ENCODE measurements around the gene C15orf61. TPM values are rescaled to one million over a fixed set of nuclear protein-coding genes. Genes with fewer than 3 reads are reported as not detected.

Gene C15orf61
- total and polyA plus RNA-seq, 2 of the 13 experiments (the other 11 are each of a cell fraction or from before 2014, with no cell fraction given) = 2.1 to 6.6 TPM

GRCh38 chr15:67575039-67575502 lies 54.1 kb downstream of the C15orf61 start:
- no peak overlapping the region for H3K4me3 ChIP-seq (replicated peaks in 1 of 3; ENCODE audit: insufficient read depth in 1 of 3, low read depth in 2 of 3, low read length in 3 of 3)
- ATAC-seq (no peak), DNase-seq (ENCODE audit: low spot score) (no peak), FAIRE-seq (no peak)
- no peaks in the 10 kb centered on the region for H3K79me2 ChIP-seq (ENCODE audit: insufficient read depth, low read length)
- H3K9me3 ChIP-seq (ENCODE audit: low read length) = no peaks in the 10 kb centered on the region
- no peak overlapping the region for H3K27ac ChIP-seq (ENCODE audit: extremely low read length, insufficient read depth, low read length)
- no peak overlapping the region for H3K4me2 ChIP-seq (ENCODE audit: low read depth, low read length)
- BruUV-seq (replicated peaks) = no TSS peak
- H3K9ac ChIP-seq (ENCODE audit: insufficient read depth, low read depth, low read length) = no peak overlapping the region
- CTCF ChIA-PET (ENCODE audit: low intra/inter-chr PET ratio, low total read pairs) = no interaction called here
- 95% methylated on average over 4 of the region's 4 CpGs for WGBS (ENCODE audit: low lambda C conversion rate)
- H3K27me3 ChIP-seq (ENCODE audit: control insufficient read depth in 1 of 2, insufficient read depth in 2 of 2, low read length in 2 of 2) = no peaks in the 10 kb centered on the region
- H3K36me3 ChIP-seq (replicated peaks in 1 of 2; ENCODE audit: control insufficient read depth in 1 of 2, insufficient read depth in 2 of 2, low read length in 2 of 2) = no peaks in the 10 kb centered on the region
- POLR2A ChIA-PET = no interaction called here
- no peaks in the 10 kb centered on the region for H3K4me1 ChIP-seq (ENCODE audit: insufficient read depth, low read length)
- in situ Hi-C loops (cut with HindIII; ENCODE audit: extremely low pct_ligation_motif_present, low pct_unique_long_range_greater_than_20kb) = no loop called here
- intact Hi-C loops (cut with micrococcal nuclease; ENCODE audit: unreplicated experiment) = no loop called here
- TF ChIP-seq ZNF691 (CRISPR knock-in tag; IDR thresholded peaks at IDR 0.05; ENCODE audit: borderline replicate concordance, low read depth) (no peak), HNRNPK (IDR thresholded peaks at IDR 0.05; ENCODE audit: low read depth, low read length, poor library complexity, severe bottlenecking) (no peak), TRIM22 (IDR thresholded peaks at IDR 0.05) (no peak)
- no peak overlapping the region for H2AFZ ChIP-seq (ENCODE audit: low read length)
- no peaks in the 10 kb centered on the region for H4K20me1 ChIP-seq (ENCODE audit: insufficient read depth, low read length)

- no peak for FAIRE-seq
Measured at GRCh38 chr15:67578020-67578600, 57.2 kb downstream of the C15orf61 start.

More at GRCh38 chr15:67578020-67578600, 57.2 kb downstream of the C15orf61 start:
- Histone ChIP-seq H3K36me3 (replicated peaks in 1 of 2; ENCODE audit: control insufficient read depth in 1 of 2, insufficient read depth in 2 of 2, low read length in 2 of 2) (no peaks in the 10 kb centered on the region), H3K4me1 (ENCODE audit: insufficient read depth, low read length) (no peaks in the 10 kb centered on the region), H3K27ac (ENCODE audit: extremely low read length, insufficient read depth, low read length) (no peak overlapping the region), H3K4me3 (replicated peaks in 1 of 3; ENCODE audit: insufficient read depth in 1 of 3, low read depth in 2 of 3, low read length in 3 of 3) (no peak overlapping the region), H3K79me2 (ENCODE audit: insufficient read depth, low read length) (no peaks in the 10 kb centered on the region), H3K27me3 (ENCODE audit: control insufficient read depth in 1 of 2, insufficient read depth in 2 of 2, low read length in 2 of 2) (no peaks in the 10 kb centered on the region), H3K4me2 (ENCODE audit: low read depth, low read length) (no peak overlapping the region), H4K20me1 (ENCODE audit: insufficient read depth, low read length) (no peaks in the 10 kb centered on the region), H3K9ac (ENCODE audit: insufficient read depth, low read depth, low read length) (no peak overlapping the region), H2AFZ (ENCODE audit: low read length) (no peak overlapping the region), H3K9me3 (ENCODE audit: low read length) (no peaks in the 10 kb centered on the region)
- ChIA-PET CTCF (ENCODE audit: low intra/inter-chr PET ratio, low total read pairs) (no interaction called here), POLR2A (no interaction called here)
- ATAC-seq (no peak), DNase-seq (ENCODE audit: low spot score) (no peak)
- no peak for TF ChIP-seq NAIF1 (CRISPR knock-in tag; IDR thresholded peaks at IDR 0.05; ENCODE audit: borderline replicate concordance)
- TF ChIP-seq FIP1L1 (IDR thresholded peaks at IDR 0.05; ENCODE audit: borderline replicate concordance, insufficient read depth, low read depth, low read length) = no peak
- TF ChIP-seq HOXA5 (CRISPR knock-in tag; IDR thresholded peaks at IDR 0.05) = no peak
- no peak for TF ChIP-seq ZNF720 (CRISPR knock-in tag; IDR thresholded peaks at IDR 0.05)
- TF ChIP-seq USF2 (IDR thresholded peaks at IDR 0.05; ENCODE audit: low read depth, low read length) = no peak
- no peak for TF ChIP-seq USF2 (CRISPR knock-in tag; IDR thresholded peaks at IDR 0.05; ENCODE audit: borderline replicate concordance)
- intact Hi-C loops (cut with micrococcal nuclease; ENCODE audit: unreplicated experiment) (no loop called here), in situ Hi-C loops (cut with HindIII; ENCODE audit: extremely low pct_ligation_motif_present, low pct_unique_long_range_greater_than_20kb) (no loop called here)
- 98% methylated on average over 4 of the region's 4 CpGs for WGBS (ENCODE audit: low lambda C conversion rate)
- no TSS peak for BruUV-seq (replicated peaks)
